SK-N-SH (cell line): Measurements from ENCODE around the gene FAM210B. TPM values are rescaled to one million over a fixed set of nuclear protein-coding genes. Genes with fewer than 3 reads are reported as not detected.

Experiments used
- CTCF ChIA-PET: fragments of 300-600, 350-600 bp; formaldehyde crosslinking; extraction: SDS; loops from one replicate; lab custom pipeline; 2021; lab: Yijun Ruan, JAX
- POLR2A ChIA-PET: fragments of 350-600 bp; sonication (Branson Sonifier 250); formaldehyde crosslinking; extraction: SDS; loops from one replicate; lab custom pipeline; 2020; ENCODE audit warnings: antibody characterized with exemption, inconsistent platforms; lab: Yijun Ruan, JAX
- DNase-seq: peaks from one replicate; pipeline ENCODE4 v3.0.0; 2012
- H2AFZ ChIP-seq: fragments of 200-600 bp; sonication (generic); 2 replicates; pipeline ENCODE4 v1.8.1; 2016; ENCODE audit warnings: antibody characterized with exemption, mild to moderate bottlenecking, low read depth
- H3F3A ChIP-seq: fragments of 200-600 bp; sonication (generic); replicated peaks from 2 replicates; pipeline ENCODE3; 2016; ENCODE audit warnings: antibody characterized with exemption, mild to moderate bottlenecking; ENCODE audit not compliant: insufficient read depth
- H3K27ac ChIP-seq, 2 experiments: fragments of 200-500 bp in 1 of 2; fragments of 200-600 bp in 1 of 2; sonication (Bioruptor generic) in 1 of 2; sonication (generic), shearing (Covaris generic) in 1 of 2; 2 replicates each; pipeline versions ENCODE4 v1.5.1 to v1.6.1; 2014 to 2016; ENCODE audit warnings: low read depth in 2 of 2, inconsistent platforms in 1 of 2, low read length in 1 of 2, mild to moderate bottlenecking in 1 of 2, mixed read lengths in 1 of 2
- H3K27me3 ChIP-seq: fragments of 200-600 bp; sonication (generic), shearing (Covaris generic); 2 replicates; pipeline ENCODE4 v1.6.1; 2016; ENCODE audit warnings: mixed run types; ENCODE audit not compliant: insufficient read depth
- H3K36me3 ChIP-seq, 2 experiments: fragments of 200-500 bp in 1 of 2; fragments of 200-600 bp in 1 of 2; sonication (Bioruptor generic) in 1 of 2; sonication (generic) in 1 of 2; replicated peaks in 1 of 2; 2 replicates each; pipeline versions ENCODE3 to v1.5.1; 2014 to 2016; ENCODE audit warnings: low read length in 1 of 2, mild to moderate bottlenecking in 1 of 2; ENCODE audit not compliant: insufficient read depth in 2 of 2, control insufficient read depth in 1 of 2
- H3K4me1 ChIP-seq, 2 experiments: fragments of 200-500 bp in 1 of 2; fragments of 200-600 bp in 1 of 2; sonication (Bioruptor generic) in 1 of 2; sonication (generic), shearing (Covaris generic) in 1 of 2; 2 replicates each; pipeline versions ENCODE4 v1.5.1 to v1.6.1; 2014 to 2016; ENCODE audit warnings: low read depth in 1 of 2, low read length in 1 of 2, mixed run types in 1 of 2; ENCODE audit not compliant: insufficient read depth in 2 of 2, control insufficient read depth in 1 of 2
- H3K4me2 ChIP-seq: fragments of 200-600 bp; sonication (generic), shearing (Covaris generic); 2 replicates; pipeline ENCODE4 v1.6.1; 2017; ENCODE audit warnings: mixed run types
- H3K4me3 ChIP-seq, 2 experiments: fragments of 200-500 bp in 1 of 2; fragments of 200-600 bp in 1 of 2; sonication (Bioruptor generic) in 1 of 2; sonication (generic), shearing (Covaris generic) in 1 of 2; 2 replicates each; pipeline versions ENCODE4 v1.5.1 to v1.8.1; 2014 to 2016; ENCODE audit warnings: low read depth in 2 of 2, inconsistent platforms in 1 of 2, low read length in 1 of 2, mild to moderate bottlenecking in 1 of 2, mixed read lengths in 1 of 2, moderate library complexity in 1 of 2
- H3K79me2 ChIP-seq: fragments of 200-600 bp; sonication (generic); 2 replicates; pipeline ENCODE4 v1.8.1; 2017; ENCODE audit warnings: mild to moderate bottlenecking; ENCODE audit not compliant: insufficient read depth
- H3K9ac ChIP-seq: fragments of 200-600 bp; sonication (generic); 2 replicates; pipeline ENCODE4 v1.6.1; 2017; ENCODE audit warnings: mixed run types
- H3K9me2 ChIP-seq: fragments of 200-600 bp; sonication (generic); 2 replicates; pipeline ENCODE4 v1.6.1; 2017; ENCODE audit warnings: mixed run types
- H3K9me3 ChIP-seq: fragments of 200-600 bp; sonication (generic); 2 replicates; pipeline ENCODE4 v1.6.1; 2017; ENCODE audit warnings: mixed run types, mild to moderate bottlenecking, moderate library complexity
- H4K20me1 ChIP-seq: fragments of 200-600 bp; sonication (generic); 2 replicates; pipeline ENCODE4 v1.6.1; 2017; ENCODE audit warnings: mild to moderate bottlenecking, mixed run types; ENCODE audit not compliant: insufficient read depth
- EP300 ChIP-seq, 2 experiments: IDR thresholded peaks; 2 replicates each; pipeline versions ENCODE4 v1.4.0 to v1.6.1; 2012; ENCODE audit warnings: borderline replicate concordance in 1 of 2, low read depth in 1 of 2, low read length in 1 of 2
- FOSL2 ChIP-seq: IDR thresholded peaks from 2 replicates; pipeline ENCODE4 v1.4.0; 2012; ENCODE audit warnings: low read depth, mild to moderate bottlenecking, moderate library complexity, borderline replicate concordance
- MXI1 ChIP-seq: IDR thresholded peaks from 2 replicates; pipeline ENCODE4 v1.6.1; 2012; ENCODE audit warnings: mild to moderate bottlenecking, low read depth, low read length, improper control_type of control experiment
- NFIC ChIP-seq: IDR thresholded peaks from 2 replicates; pipeline ENCODE4 v1.4.0; 2012; ENCODE audit warnings: borderline replicate concordance
- NRF1 ChIP-seq: IDR thresholded peaks from 2 replicates; pipeline ENCODE4 v1.6.1; 2012; ENCODE audit warnings: low read depth, mild to moderate bottlenecking, low read length
- RXRA ChIP-seq: IDR thresholded peaks from 2 replicates; pipeline ENCODE4 v1.4.0; 2012; ENCODE audit warnings: low read depth, mild to moderate bottlenecking, borderline replicate concordance
- SIN3A ChIP-seq: IDR thresholded peaks from 2 replicates; pipeline ENCODE4 v1.6.1; 2012; ENCODE audit warnings: low read depth, mild to moderate bottlenecking, low read length, moderate library complexity, borderline replicate concordance
- TAF1 ChIP-seq: IDR thresholded peaks from 2 replicates; pipeline ENCODE4 v1.6.1; 2012; ENCODE audit warnings: low read depth, mild to moderate bottlenecking, low read length, moderate library complexity, borderline replicate concordance
- TCF12 ChIP-seq: IDR thresholded peaks from 2 replicates; pipeline ENCODE4 v1.4.0; 2012
- WGBS: methylation state at CpG from one replicate; pipeline ENCODE4 v1.1.6; 2017; ENCODE audit warnings: low lambda C conversion rate; 5-methylcytosine and 5-hydroxymethylcytosine counted together
- polyA plus RNA-seq, 3 experiments: library from polyadenylated mRNA; depleted of rRNA; stranded (reverse); fragments of >200 nt; gene quantifications; 2 replicates each; pipeline ENCODE4 v1.2.3, GENCODE V29; 2012
- TF ChIP-seq, protein P1 (sequence below): IDR thresholded peaks from 2 replicates; pipeline ENCODE4 v1.6.1; 2012; ENCODE audit warnings: mild to moderate bottlenecking, low read depth, low read length, moderate library complexity
- TF ChIP-seq, protein P2 (sequence below): fragments of 150-350 bp; IDR thresholded peaks from 2 replicates; pipeline ENCODE4 v1.6.1; 2016; ENCODE audit warnings: mild to moderate bottlenecking, low read depth, low read length

The FAM210B gene
- polyA plus RNA-seq, 1 of the 3 experiments (the other 2 are of a cell fraction) = 34.6 TPM

GRCh38 chr20:56358070-56358469 is 704 bp upstream of the FAM210B start:
- 52% methylated on average over 6 of the region's 6 CpGs for WGBS
- Histone ChIP-seq H3K36me3 (peaks cover 0 to 7% of the 10 kb centered on the region in 2 experiments), H3K4me3 (peak overlapping the region; percentile 50 to 89; a peak in 2 of 4 replicates), H3K27ac (no peak overlapping the region), H2AFZ (peak overlapping the region; percentile 83; the same call in 1 of the 2 replicates), H3K9me3 (no peaks in the 10 kb centered on the region), H3K4me2 (peak overlapping the region; percentile 72; the same call in 1 of the 2 replicates), H3K9ac (no peak overlapping the region), H3K9me2 (no peaks in the 10 kb centered on the region), H3F3A (no peaks in the 10 kb centered on the region), H3K79me2 (peaks cover 36% of the 10 kb centered on the region), H3K4me1 (peaks cover 0 to 14% of the 10 kb centered on the region in 2 experiments; a peak in 2 of 4 replicates), H4K20me1 (no peaks in the 10 kb centered on the region), H3K27me3 (no peaks in the 10 kb centered on the region)
- TF ChIP-seq RXRA (no peak), NRF1 (no peak), FOSL2 (no peak), TCF12 (no peak), NFIC (no peak), EP300 (IDR thresholded peaks at IDR 0.05; ENCODE audit: borderline replicate concordance in 1 of 2, low read depth in 1 of 2, low read length in 1 of 2) (no peak)
- TF ChIP-seq, protein P1, sequence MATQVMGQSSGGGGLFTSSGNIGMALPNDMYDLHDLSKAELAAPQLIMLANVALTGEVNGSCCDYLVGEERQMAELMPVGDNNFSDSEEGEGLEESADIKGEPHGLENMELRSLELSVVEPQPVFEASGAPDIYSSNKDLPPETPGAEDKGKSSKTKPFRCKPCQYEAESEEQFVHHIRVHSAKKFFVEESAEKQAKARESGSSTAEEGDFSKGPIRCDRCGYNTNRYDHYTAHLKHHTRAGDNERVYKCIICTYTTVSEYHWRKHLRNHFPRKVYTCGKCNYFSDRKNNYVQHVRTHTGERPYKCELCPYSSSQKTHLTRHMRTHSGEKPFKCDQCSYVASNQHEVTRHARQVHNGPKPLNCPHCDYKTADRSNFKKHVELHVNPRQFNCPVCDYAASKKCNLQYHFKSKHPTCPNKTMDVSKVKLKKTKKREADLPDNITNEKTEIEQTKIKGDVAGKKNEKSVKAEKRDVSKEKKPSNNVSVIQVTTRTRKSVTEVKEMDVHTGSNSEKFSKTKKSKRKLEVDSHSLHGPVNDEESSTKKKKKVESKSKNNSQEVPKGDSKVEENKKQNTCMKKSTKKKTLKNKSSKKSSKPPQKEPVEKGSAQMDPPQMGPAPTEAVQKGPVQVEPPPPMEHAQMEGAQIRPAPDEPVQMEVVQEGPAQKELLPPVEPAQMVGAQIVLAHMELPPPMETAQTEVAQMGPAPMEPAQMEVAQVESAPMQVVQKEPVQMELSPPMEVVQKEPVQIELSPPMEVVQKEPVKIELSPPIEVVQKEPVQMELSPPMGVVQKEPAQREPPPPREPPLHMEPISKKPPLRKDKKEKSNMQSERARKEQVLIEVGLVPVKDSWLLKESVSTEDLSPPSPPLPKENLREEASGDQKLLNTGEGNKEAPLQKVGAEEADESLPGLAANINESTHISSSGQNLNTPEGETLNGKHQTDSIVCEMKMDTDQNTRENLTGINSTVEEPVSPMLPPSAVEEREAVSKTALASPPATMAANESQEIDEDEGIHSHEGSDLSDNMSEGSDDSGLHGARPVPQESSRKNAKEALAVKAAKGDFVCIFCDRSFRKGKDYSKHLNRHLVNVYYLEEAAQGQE = no peak
- TF ChIP-seq, protein P2, sequence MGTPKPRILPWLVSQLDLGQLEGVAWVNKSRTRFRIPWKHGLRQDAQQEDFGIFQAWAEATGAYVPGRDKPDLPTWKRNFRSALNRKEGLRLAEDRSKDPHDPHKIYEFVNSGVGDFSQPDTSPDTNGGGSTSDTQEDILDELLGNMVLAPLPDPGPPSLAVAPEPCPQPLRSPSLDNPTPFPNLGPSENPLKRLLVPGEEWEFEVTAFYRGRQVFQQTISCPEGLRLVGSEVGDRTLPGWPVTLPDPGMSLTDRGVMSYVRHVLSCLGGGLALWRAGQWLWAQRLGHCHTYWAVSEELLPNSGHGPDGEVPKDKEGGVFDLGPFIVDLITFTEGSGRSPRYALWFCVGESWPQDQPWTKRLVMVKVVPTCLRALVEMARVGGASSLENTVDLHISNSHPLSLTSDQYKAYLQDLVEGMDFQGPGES = no peak
- POLR2A ChIA-PET = interaction anchor here (1.0 kb wide), 1 partner anchor 34 kb away, joined by 4 read pairs; the partner anchor contains the start of genes AURKA and CSTF1
- CTCF ChIA-PET = interaction anchor here (1.2 to 1.6 kb wide), 2 partner anchors 12 to 14 kb away, joined by 5 to 6 read pairs; no protein-coding TSS in a partner anchor
- no peak for DNase-seq

DNA sequence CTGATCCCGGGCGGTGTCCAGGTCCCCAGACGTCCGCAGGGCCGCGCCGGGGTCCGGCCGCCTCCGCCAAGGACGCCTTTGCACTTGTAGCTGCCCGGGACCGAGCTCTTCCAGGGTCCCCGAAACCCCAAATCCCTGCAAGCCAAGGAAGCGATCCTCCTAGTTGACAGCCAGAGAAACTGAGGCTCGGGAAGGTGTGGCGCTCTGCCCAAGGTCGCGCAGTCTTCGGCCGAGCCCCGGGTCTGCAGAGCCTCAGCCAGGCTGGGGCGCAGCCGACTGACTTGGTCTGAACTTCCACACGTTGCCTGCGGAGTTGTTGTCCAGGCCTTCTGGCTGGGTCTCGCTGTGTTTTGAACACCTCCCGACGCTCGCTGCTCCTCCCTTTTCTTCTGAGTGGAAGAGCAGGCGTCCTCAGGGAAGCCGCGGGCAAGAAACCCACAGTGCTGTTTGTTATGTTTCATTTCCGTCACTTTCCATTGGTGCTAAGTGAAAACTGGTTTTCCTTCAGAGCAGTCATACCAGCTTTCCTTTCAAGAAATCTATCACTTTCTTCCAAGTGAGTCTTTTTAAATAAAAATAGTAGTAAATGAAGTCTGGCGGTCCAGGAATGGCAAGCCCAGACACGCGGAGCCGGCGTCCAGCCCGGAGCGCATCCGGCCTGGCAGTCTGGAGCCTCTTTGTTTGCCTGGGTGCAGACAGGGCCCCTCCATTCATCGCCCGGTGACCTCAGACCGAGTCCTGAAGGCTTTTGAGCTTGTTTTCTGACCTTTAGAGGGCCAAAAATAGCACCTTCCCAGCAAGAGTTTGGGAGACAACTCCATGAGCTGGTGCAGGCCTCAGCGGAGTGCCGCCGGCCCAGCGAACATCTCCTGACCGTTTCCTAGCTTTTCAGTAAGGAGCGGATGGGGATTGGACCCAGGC is 698 bp downstream of the FAM210B start:
- H3K9me2 ChIP-seq = no peaks in the 10 kb centered on the region
- peak overlapping the region; percentile 96 for H3K4me2 ChIP-seq
- CTCF ChIA-PET = interaction anchor here (1.4 kb wide), 1 partner anchor 16 kb away, joined by 5 read pairs; no protein-coding TSS in a partner anchor
- H4K20me1 ChIP-seq = no peaks in the 10 kb centered on the region
- peak overlapping the region; percentile 93 for H2AFZ ChIP-seq
- H3K36me3 ChIP-seq = peaks cover 0 to 7% of the 10 kb centered on the region in 2 experiments
- no peaks in the 10 kb centered on the region for H3K9me3 ChIP-seq
- H3K27ac ChIP-seq = peak overlapping the region; percentile 72 to 82
- WGBS = 18% methylated on average over 27 of the region's 51 CpGs
- H3K9ac ChIP-seq = peak overlapping the region; percentile 77
- peaks cover 46% of the 10 kb centered on the region for H3K79me2 ChIP-seq
- POLR2A ChIA-PET = interaction anchor here (0.6 to 1.0 kb wide), 2 partner anchors 33 kb away, joined by 3 to 4 read pairs; partner anchors contain the start of genes AURKA and CSTF1
- peaks cover 0 to 14% of the 10 kb centered on the region in 2 experiments; a peak in 2 of 4 replicates for H3K4me1 ChIP-seq
- TF ChIP-seq SIN3A = 0 out of 2 replicates have a peak, but pooled peaks have one; percentile 16
- peak; percentile 20; the same call in 1 of the 2 replicates for TF ChIP-seq TAF1
- TF ChIP-seq TCF12 = no peak
- TF ChIP-seq MXI1 = peak; percentile 67; the same call in 1 of the 2 replicates
- H3K4me3 ChIP-seq = peak overlapping the region; percentile 89 to 91
- no peaks in the 10 kb centered on the region for H3K27me3 ChIP-seq
- DNase-seq = peak; percentile 65
- no peaks in the 10 kb centered on the region for H3F3A ChIP-seq
